ENCODE data around the gene ABCC1.

GRCh38 chr16:16172991-16173390 lies 223.6 kb downstream of the ABCC1 start:
- TF ChIP-seq CTCF (IDR thresholded peaks at IDR 0.05) (no peak), EP300 (IDR thresholded peaks at IDR 0.05) (no peak)
